ENCODE results near the gene CAPZB.

- TF ChIP-seq EZH2phosphoT487 (conservative IDR thresholded peaks at IDR 0.05; ENCODE audit: low read length) = no peak
- TF ChIP-seq, protein P1, sequence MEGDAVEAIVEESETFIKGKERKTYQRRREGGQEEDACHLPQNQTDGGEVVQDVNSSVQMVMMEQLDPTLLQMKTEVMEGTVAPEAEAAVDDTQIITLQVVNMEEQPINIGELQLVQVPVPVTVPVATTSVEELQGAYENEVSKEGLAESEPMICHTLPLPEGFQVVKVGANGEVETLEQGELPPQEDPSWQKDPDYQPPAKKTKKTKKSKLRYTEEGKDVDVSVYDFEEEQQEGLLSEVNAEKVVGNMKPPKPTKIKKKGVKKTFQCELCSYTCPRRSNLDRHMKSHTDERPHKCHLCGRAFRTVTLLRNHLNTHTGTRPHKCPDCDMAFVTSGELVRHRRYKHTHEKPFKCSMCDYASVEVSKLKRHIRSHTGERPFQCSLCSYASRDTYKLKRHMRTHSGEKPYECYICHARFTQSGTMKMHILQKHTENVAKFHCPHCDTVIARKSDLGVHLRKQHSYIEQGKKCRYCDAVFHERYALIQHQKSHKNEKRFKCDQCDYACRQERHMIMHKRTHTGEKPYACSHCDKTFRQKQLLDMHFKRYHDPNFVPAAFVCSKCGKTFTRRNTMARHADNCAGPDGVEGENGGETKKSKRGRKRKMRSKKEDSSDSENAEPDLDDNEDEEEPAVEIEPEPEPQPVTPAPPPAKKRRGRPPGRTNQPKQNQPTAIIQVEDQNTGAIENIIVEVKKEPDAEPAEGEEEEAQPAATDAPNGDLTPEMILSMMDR (IDR thresholded peaks at IDR 0.05; ENCODE audit: insufficient read depth, low read length, poor library complexity, severe bottlenecking) = no peak
Measured at GRCh38 chr1:19405195-19405760, 80.1 kb downstream of the CAPZB start.
